ENCODE results near the gene HIVEP3.

DNA sequence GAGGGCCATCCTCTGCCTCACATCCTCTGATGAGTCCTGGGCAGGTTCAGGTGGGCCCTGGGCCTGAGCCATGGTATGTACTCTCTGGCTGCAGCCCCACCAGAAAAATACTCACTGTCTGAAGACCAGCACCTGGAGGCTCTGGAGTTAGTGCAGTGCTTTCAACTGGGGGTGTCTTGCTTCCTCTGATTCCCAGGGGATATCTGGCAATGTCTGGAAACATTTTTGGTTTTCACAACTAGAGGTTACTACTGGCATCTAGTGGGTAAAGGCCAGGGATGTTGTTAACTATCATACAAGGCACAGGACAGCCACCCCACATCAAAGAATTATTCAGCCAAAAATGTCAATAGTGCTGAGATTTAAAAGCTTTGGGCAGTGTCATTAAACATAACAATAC lies 152.7 kb downstream of the HIVEP3 start:
- TF ChIP-seq YY1 (IDR thresholded peaks at IDR 0.05; ENCODE audit: insufficient read depth, insufficient read length), result no peak
- no peak for TF ChIP-seq ZNF274 (IDR thresholded peaks at IDR 0.05; ENCODE audit: low read depth, low read length)
